ENCODE measurements around the gene ANK3.
A peak's percentile ranks its signal among the peaks of the same experiment; 100 is the strongest.

The ANK3 gene

DNA sequence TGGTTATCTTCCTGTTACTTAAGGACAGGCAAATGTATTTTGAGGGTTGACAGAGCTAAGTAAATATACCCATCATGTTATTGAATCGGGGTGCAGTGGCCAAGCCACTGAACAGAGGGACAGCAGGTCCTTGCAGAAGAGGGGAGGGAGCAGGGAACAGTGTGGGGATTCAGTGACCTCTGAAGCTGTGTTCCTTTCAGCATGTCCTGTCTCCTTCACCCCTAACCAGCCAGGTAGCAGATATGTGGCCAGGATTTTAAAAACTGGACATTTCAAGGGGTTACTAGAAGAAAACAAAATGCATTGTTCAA is 12.7 kb downstream of the ANK3 start:
- no peak for DNase-seq (ENCODE audit: low read depth)

DNA sequence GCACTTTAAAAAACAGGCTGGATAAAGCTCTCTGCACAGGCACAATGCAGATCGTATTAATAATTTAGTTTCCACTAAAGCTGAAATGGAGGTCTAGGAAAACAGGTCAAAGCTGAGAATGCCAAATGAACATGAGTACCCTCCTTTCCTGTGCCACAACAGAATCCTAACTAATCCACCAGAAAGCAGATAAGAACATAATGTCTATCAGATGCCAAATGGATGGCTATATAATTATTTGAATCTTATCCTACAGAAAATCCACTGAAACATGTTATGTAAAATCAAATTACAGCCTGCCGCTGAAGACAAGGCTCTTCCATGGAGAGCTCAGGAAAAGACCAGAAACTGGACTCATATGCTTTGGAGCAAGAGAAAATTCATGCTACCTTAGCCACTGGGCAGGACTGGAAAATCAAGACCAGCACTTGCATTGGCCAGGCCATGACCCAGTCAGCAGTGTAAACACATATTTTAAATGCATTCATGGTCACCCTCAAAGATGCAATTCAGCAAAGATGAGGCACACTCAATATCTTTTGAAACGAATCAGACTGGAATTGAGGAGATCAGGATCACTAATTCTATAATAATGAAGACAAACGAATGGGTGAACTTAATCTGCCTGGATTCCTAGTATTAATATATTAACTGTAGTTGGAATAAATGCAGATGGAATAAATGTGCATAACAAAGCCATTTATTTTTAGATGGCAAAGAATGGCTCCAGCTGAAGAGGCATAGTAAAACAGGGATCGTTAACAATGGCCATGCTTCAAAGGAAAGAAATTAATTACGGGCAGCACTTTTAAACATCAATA is 13.2 kb downstream of the ANK3 start:
- DNase-seq (ENCODE audit: low read depth) = no peak

DNA sequence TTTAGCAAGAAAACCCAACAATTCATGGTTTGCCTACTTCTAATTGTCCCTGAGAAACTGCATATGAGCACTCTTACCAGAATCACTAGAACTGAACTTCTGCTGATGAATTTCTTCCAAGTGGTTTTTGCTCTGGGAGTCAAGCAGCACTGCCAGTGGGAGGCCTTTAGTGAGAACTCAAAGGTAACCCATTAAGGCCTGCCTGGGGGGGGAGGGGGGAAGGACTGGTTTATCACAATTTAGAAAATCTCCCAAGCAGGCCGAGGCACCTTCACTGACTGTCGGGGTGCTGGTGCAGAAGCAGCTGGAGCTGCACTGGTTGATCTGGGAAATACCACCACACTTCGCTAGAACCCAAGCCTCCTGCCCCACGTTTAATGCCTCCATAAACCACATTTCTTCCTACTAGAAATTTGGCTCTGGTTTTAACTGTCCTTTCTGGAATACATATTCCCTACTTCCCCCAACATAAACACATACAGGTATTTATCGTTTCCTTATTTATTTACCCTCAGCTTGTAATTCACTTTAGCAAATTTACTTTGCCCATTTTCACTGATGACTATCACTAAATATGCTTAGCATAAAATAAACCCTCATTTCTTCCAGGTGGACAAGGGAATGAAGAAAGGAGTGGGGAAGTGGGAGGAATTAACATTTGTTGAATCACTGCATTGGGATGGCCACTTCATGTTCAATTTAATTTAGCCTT is 14.2 kb downstream of the ANK3 start:
- DNase-seq (ENCODE audit: low read depth) = no peak

GRCh38 chr10:60374836-60375235 is 14.8 kb downstream of the ANK3 start:
- DNase-seq (ENCODE audit: low read depth) = no peak

DNA sequence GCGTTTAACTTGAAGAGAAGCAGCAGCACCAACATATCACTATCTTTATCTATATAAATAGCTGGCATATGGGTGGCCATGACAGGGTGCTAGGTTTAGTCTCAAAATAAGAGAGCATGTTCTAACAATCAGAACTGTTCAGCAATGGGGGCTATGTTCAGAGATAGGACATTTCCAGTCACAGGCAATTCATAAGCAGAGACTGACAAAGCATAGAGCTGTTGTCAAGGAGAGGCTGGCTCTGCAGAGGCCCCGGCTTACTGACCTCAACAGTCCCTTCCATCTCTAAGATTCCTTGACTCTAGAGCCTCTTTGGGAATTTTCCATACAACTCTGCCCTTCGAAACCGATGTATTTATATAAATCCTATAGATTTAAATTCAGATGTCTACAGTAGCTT is 17.2 kb downstream of the ANK3 start:
- no peak for DNase-seq (ENCODE audit: low read depth)

DNA sequence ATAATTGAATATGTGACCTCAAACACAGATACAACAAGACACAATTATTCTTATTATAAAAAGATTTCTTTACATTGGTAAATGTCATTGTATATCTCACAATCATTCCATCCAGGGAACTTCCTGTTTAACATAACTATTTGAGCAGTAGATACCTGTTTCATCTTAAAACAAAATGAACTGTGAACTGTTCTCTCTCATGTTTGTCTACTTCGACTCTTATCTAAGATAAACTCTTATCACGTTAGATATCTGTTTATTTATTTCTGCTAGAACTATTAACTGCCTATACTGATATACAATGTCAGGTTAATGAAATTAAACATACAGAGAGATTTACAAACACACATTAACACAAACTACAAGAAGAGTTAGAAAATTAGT is 20.1 kb downstream of the ANK3 start:
- no peak for DNase-seq (ENCODE audit: low read depth)

DNA sequence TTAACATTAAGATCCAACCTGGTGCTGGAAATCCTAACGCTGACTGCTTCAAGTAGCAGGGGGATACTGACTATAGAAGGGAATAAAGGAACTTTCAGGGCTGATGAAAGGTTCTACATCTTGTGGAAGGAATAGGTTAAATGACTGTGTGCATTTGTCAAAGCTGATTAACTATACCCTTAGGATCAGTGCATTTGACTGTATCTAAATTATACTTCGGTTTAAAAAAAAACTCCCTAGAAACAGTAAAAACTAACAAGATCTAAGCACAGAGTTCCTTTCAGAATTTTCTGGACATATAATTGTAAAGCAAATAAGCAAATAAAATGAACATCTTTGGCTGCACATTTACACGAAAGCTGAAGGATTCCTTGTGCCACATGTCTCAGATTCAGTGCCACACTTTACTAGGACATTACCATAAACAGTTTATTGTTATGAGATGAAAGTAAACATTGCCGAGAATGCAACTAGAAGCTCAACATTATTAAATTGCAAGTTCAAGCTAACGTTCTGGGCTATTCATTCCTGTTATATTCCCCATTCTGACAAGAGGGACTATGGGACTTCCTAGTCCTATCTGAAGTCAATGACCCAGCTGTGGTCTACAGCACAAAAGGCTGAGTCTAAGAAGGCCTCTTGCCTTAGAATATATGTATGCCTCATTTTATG is 20.7 kb downstream of the ANK3 start:
- DNase-seq (ENCODE audit: low read depth) = no peak

DNA sequence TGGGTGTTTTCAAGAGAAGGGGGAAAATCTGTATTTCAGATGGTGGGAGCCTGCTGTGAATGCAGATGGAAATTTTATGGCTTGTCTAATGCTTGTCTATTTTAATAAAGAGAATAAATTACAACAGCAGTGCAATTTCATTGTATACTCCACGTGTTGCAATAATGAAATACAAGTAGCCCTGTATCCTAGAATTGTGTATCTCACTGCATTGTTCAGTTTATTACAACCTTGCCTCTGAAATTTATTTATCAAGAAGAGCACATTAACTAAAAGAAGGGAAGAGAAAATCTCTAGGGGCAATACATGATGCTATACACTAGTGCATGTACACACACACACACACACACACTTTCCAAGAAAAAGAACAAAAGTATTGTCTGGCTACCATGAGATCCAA is 21.8 kb downstream of the ANK3 start:
- no peak for DNase-seq (ENCODE audit: low read depth)

GRCh38 chr10:60367431-60367830 is 22.2 kb downstream of the ANK3 start:
- DNase-seq (ENCODE audit: low read depth) = no peak

GRCh38 chr10:60367024-60367423 is 22.7 kb downstream of the ANK3 start:
- no peak for DNase-seq (ENCODE audit: low read depth)

GRCh38 chr10:60363187-60363586 is 26.5 kb downstream of the ANK3 start:
- DNase-seq (ENCODE audit: low read depth) = no peak

DNA sequence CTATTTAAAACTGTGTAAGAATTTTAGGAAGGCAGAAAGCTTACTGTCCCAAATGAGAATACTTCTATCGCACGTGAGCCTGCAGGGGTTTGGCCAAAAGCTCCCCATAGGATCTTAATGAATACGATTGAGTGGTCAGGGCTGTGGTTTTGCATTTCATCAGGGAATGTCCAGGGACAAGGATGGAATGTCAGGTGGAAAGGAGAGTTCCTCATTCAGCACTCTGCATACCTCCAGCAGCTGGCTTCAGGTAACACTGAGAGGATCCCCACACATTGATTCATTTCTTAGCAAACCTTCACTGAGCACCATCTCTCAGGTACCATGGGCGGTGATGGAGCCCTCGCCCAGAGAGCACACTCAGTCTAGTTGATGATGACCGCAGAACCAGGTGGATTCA is 27.2 kb downstream of the ANK3 start:
- no peak for DNase-seq (ENCODE audit: low read depth)

DNA sequence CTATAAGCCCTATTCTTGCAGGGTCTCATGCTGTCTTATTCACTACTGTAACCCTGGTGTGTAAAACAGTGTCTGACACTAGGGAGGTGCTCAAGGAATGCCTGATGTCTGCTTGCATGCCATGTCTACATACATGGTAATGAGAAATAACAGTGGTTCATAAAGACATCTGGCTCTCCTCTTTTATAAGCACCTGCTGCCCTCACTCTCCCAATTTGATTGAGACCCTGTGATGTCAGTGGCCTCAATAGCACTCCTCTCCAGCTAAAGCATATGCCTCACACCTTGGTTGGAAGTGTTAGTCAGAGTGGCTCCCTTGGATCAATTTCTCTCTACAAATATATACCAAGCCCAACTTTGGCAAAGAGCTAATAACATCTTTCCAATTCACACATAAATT is 30.6 kb downstream of the ANK3 start:
- DNase-seq (ENCODE audit: low read depth) = no peak

DNA sequence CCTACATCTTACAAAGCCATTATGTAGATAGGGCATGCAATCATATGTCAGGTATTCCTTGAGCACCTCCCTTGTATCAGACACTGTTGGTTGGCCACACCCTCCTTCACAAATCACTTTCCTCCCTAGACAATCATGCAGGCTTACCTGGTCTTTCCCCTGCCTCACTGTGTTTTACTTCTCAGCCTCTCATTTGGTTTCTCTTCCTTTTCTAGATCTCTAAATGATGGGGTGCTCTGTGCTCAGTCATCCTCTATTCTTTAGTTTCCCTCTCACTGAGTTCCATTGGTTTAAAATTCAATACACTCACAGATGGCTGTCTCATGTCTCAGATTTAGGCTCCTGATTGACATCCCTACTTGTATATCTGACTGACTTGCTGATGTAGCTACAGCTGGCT is 31.4 kb downstream of the ANK3 start:
- DNase-seq (ENCODE audit: low read depth) = no peak

- peak; percentile 78 for DNase-seq (ENCODE audit: low read depth)
Observed at GRCh38 chr10:60353519-60354258, 36.0 kb downstream of the ANK3 start.

GRCh38 chr10:60352105-60352504 is 37.6 kb downstream of the ANK3 start:
- no peak for DNase-seq (ENCODE audit: low read depth)

GRCh38 chr10:60351191-60351853 is 38.4 kb downstream of the ANK3 start:
- no peak for DNase-seq (ENCODE audit: low read depth)

DNA sequence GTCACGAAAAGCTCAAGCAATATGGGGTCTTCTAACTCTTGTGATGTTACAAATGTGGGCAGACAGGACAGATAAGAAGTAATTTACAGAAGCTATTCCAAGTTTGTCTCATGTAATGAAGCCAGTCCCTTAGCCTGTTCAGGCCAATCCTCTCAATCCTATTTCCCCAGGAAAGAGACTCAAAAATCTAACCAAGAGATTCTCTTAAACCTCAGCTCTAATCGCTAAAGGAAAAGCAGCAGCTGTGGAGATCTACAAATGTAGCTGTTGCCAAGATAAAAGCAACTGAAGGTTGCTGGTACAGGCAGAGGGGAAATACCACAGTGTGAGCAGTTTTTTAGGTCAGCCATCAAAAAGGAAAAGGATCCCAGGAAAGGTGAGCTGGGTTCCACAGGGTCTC is 39.3 kb downstream of the ANK3 start:
- no peak for DNase-seq (ENCODE audit: low read depth)

GRCh38 chr10:60349426-60349825 is 40.2 kb downstream of the ANK3 start:
- no peak for DNase-seq (ENCODE audit: low read depth)

DNA sequence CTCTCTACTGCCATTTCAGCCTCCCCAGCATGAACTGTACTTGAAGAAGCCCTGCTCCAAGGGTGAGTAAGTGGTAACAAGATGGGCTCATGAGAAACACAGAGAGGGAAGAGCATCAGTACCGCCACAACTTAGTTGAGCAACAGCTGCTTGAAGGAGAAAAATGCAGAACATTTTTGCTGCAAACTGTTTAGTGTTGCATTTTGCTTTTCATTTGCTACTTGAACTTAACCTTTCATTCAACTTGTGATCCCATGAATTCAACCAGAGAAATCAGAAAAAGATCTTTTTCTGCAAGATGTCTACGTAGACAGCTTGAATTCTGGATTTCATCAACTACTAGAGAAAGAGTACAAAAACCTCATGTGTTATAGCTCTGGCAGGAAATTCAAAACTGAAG is 40.7 kb downstream of the ANK3 start:
- peak; percentile 71 for DNase-seq (ENCODE audit: low read depth)

DNA sequence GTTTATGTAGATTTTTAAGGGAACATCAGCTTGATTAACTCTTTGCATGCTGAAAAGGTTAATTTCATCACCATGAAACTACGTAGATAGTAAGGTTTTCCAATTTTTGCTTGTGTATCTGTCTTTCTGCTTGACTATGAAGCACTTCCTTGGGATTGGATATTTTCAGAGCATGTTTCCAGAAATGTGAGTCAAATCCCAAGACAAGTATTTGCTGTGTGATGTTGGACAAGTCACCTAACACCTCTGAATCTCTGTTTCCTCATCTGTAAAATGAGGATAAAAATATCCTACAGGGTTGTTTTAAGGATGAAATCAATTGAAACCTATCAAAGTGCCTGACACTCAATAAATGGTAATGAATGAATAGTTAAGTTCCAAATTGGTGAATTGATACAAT is 42.4 kb downstream of the ANK3 start:
- DNase-seq (ENCODE audit: low read depth) = no peak

DNA sequence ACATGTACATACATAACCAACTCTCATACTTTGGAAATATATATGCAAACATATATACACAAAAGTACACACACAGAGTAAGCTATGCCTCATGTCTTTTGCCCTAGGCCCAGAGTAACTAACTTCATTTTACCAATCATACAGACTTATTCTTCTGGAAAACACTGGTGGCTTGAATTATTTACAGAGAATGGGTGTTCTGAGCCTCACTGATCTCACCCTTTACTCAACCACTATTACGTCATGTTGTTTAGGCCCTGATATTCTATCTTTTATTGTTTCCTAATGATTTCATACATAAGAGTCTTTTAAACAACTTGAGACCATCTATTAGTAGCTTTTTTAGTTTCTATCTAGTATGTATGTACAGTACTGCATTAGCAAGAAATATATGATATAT is 43.0 kb downstream of the ANK3 start:
- peak; percentile 29 for DNase-seq (ENCODE audit: low read depth)

Measured in amniotic epithelial cell (primary cell).